Measurements from ENCODE around the gene EVC.
"Not testable (repeated sequence)": the region's sequence is repeated elsewhere in the genome, so short reads cannot be mapped to it uniquely, and the experiment has no call there.

Gene EVC

GRCh38 chr4:5821665-5822358 is 110.8 kb downstream of the EVC start:
- DNase-seq: peak; percentile 12 to 13

GRCh38 chr4:5822619-5823018 is 111.6 kb downstream of the EVC start:
- DNase-seq: no peak

GRCh38 chr4:5823542-5824211 is 112.7 kb downstream of the EVC start:
- no peak for DNase-seq

- no peak for DNase-seq
These were observed 113.2 kb downstream of the EVC start for GRCh38 chr4:5824227-5824626.

GRCh38 chr4:5824635-5825034 is 113.6 kb downstream of the EVC start:
- no peak for DNase-seq

GRCh38 chr4:5825321-5826041 is 114.5 kb downstream of the EVC start:
- DNase-seq: no peak

- no peak for DNase-seq
These were observed 115.6 kb downstream of the EVC start for GRCh38 chr4:5826437-5827107.

- DNase-seq: no peak
These were observed 116.4 kb downstream of the EVC start for GRCh38 chr4:5827108-5828004.

GRCh38 chr4:5828005-5828391 is 117.0 kb downstream of the EVC start:
- no peak for DNase-seq

- no peak for DNase-seq
These were observed 125.9 kb downstream of the EVC start for GRCh38 chr4:5836943-5837342.

- not testable (repeated sequence) for DNase-seq
These were observed 126.5 kb downstream of the EVC start for GRCh38 chr4:5837483-5837882.

GRCh38 chr4:5839332-5839731 is 128.3 kb downstream of the EVC start:
- DNase-seq: no peak

- DNase-seq: no peak
These were observed 129.0 kb downstream of the EVC start for GRCh38 chr4:5839751-5840674.

GRCh38 chr4:5842456-5842855 is 131.5 kb downstream of the EVC start:
- DNase-seq: no peak

- DNase-seq: no peak
These were observed 132.9 kb downstream of the EVC start for GRCh38 chr4:5843573-5844530.

GRCh38 chr4:5845035-5845905 is 134.3 kb downstream of the EVC start:
- no peak for DNase-seq

- DNase-seq: no peak
These were observed 140.8 kb downstream of the EVC start for GRCh38 chr4:5851637-5852301.

- no peak for DNase-seq
These were observed 141.7 kb downstream of the EVC start for GRCh38 chr4:5852523-5853202.
